Hematopoietic multipotent progenitor cell treated with erythropoietin and hydrocortisone succinate and interleukin-3 and kit ligand, for 8 days (in vitro differentiated cells): ENCODE results near the gene TMEM11.
A peak's percentile ranks its signal among the peaks of the same experiment; 100 is the strongest.

Experiments
- DNase-seq: peaks from one replicate; pipeline ENCODE4 v3.0.0-alpha.2; 2015

Gene TMEM11, protein sequence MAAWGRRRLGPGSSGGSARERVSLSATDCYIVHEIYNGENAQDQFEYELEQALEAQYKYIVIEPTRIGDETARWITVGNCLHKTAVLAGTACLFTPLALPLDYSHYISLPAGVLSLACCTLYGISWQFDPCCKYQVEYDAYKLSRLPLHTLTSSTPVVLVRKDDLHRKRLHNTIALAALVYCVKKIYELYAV

DNA sequence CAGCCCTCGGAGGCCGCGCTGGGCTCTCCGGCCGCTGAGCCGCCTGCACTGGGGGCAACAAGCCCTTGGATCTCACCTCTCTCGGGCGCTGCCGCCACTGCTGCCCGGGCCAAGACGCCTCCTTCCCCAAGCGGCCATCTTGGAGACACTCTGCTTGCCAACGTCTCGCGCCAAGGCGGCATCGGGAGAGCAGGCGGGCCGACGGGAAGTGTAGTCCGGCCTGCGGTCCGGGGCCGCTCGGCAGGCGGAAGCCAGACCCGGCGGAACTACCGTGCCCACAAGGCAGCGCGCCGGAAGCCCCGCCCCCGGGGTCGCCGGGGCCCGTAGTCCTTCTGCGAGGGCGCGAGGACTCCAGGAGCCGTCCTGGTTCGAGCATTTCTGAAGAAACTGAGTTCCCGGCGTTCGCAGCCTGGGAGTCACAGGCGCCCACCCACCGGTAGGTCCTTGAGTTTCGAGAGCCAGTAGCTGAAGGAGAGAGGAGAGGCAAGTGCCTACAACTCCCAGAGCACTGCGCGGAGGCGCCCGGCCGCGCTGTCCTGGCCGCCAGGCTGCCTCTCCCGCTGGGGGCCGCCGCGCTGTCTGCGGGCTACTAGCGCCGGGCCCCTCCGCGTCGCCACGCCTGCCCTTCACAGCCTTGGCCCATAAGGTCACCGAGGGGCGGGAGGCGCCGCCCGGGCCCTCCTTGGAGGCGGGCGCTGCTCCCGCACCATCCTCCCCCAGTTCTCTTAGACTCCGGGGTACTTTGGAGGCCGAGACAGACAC is at the start of gene TMEM11:
TSS of gene TMEM11 (minus strand) at position 147 of the 762 bp plus-strand sequence. CDS start at position 138, 9 bp downstream.
- peak; percentile 94 for DNase-seq

DNA sequence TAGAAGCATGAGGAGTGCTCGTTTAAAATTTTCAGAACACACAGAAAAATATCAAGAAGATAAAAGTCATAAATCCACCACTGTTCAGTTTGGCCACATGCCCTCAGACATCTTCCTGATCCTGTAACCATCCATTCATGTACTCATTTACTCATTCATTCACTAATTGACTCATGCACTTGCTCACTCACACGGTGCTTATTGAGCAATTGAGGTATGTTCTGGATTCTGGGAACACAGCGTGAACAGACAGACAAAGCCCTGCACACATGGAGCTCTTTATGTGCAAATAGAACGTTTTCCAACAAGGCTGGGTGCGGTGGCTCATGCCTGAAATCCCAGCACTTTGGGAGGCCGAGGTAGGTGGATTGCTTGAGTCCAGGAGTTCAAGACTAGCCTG is 49.4 kb upstream of the TMEM11 start:
- DNase-seq, result no peak

DNA sequence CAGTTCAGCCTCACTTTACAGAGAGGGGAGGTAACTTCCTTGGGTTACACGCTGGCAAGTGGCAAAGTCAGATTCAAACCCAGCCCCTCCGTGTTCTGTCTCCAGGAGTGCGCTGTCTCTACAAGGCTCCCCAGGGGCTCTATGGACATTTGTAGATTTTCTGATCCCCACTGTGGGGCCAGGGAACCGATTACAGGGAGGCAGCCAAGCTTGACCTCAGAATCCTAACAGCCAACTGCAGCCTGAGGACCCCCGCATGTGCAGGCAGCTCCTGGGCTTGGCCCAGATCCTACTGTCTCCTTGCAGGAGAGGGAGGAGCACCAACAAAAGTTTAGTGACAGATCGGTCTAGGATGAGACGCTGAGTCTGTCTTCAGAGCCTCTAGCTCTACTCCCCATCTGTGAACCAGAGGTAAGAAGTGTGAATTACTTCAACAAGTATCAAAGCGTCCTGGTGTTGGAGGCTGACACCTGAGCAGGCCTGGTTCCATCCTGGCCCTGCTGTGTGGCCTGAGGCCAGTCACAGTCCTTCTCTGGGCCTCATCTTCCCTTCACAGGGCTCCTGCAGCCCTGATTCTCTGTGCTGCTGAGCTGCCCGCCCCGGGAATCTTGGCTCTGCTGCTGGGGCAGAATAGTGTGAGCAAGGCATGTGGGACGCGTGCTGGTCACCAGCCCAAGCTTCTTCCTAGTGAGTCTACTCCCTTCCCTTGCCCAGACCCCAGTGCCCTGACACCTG is 48.5 kb upstream of the TMEM11 start:
- no peak for DNase-seq

GRCh38 chr17:21258593-21258992 is 44.6 kb upstream of the TMEM11 start:
- DNase-seq, result no peak

GRCh38 chr17:21253646-21254441 is 39.9 kb upstream of the TMEM11 start:
- no peak for DNase-seq

DNA sequence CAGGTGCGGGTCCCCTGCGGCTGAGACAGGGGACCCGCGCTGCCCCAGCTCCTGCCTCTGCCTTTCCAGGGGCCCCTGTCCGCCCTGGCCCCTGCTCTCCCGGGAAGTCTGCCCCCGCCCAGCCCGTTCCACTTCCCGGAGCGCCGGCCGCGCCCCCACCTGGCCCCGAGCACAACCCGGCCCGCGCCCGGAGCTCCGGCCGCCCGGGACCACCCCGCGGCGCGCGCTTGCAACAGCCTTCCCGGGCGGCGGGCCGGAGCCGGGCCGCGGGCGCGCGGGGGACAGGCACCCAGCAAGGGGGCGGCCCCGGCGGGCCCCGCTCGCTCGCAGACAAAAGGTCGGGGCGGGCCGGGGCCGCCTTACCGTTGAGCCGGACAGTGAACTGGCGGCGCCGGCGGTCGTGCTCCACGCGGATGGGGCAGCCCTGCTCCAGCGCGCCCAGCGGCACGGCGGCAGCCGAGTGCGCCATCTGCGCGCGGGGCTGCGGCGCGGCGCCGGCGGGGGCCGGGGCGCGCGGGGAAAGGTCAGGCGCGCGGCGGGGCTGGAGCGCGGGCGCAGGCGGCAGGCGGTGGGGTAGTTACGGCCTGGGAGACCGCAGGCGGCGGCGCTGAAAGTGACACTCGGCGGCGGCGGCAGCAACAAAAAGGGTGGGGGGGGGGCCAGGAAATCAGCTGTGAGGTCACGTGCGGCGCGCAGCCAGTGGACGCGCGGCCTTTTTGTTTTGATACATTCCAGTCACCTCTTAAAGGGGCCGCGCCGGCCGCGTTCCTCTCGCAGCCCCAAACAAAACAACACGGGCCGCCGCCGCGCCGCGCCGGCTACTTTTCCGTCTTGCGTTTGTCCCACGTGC is 39.1 kb upstream of the TMEM11 start, which contains the start of gene NATD1:
TSS of gene NATD1 (minus strand) at position 615 of the 850 bp plus-strand sequence. CDS start at position 469, 146 bp downstream.
- DNase-seq, result peak; percentile 86

DNA sequence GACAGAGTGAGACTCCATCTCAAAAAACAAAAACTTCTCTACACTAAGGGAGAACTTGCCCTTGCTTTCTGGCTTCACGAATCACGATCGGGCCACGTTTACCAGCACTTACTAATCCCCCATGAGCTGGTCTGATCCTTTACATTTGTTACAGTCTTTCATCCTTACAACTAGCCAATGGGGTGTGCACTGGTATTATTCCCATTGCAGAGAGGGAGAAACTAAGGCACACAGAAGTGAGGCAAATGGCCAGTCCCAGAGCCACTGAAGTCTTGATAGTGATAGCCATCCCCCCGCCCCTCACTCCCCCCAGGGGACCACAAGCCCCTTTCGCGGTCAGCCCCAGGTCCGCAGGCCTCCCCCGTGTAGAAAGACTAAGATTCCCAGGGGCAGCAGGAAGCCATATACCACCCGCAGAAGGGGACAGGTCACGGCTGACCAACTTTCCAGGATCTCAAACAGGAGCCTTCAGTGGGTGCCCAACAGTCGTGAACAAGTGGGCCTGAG is 38.4 kb upstream of the TMEM11 start:
- no peak for DNase-seq

DNA sequence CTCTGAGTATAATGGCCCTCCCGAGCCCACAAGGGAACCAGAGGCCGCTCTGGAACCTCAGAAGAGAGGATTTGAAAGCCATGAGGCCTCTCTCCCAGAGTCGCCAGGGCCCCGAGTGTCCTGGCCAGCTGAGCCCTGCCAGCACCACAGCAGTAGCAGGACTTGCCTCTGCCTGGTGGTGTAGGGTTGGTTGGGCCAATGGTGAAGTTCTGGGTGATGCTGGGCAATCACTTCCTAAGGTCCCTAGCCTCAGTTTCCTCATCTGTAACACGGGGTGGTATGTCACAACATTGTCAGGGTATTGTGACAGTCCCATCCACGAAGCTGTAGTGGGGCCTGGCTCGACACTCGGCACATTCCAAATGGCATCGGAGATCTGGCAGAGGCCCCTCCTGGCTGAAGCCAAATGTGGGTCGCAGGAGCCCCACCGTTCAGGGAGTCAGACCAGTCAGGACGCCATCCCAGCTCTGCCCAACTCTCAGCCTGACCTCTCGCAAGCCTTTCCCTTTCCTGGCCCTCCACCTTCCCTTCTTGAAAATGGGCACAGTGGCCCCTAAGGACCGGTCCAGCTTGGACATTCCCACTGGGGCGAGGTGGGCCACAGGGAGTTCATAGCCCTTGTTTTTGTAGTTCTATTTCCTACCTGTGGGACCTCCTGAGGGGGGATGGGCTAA is 37.5 kb upstream of the TMEM11 start:
- DNase-seq, result no peak

DNA sequence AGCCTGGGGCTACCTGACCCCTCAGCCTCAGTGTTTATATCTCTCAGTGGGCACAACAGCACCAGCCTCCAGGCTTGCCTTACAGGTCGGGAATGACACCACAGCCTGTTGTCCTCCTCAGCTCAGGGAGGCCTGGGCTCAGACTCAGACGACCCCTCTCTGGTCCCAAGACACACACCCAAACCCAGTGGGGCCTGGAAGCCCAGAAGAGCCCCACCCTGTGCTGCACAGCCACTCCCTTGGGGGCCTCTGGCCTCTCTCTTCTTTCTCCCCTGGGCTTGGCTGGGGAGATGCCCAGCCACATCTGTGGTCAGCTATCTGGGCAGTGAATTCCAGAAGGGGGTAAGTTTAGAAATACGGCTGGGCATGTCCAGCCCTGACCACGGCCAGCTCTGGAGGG is 36.9 kb upstream of the TMEM11 start:
- DNase-seq, result no peak

- no peak for DNase-seq
Measured at GRCh38 chr17:21249920-21250703, 36.2 kb upstream of the TMEM11 start.

DNA sequence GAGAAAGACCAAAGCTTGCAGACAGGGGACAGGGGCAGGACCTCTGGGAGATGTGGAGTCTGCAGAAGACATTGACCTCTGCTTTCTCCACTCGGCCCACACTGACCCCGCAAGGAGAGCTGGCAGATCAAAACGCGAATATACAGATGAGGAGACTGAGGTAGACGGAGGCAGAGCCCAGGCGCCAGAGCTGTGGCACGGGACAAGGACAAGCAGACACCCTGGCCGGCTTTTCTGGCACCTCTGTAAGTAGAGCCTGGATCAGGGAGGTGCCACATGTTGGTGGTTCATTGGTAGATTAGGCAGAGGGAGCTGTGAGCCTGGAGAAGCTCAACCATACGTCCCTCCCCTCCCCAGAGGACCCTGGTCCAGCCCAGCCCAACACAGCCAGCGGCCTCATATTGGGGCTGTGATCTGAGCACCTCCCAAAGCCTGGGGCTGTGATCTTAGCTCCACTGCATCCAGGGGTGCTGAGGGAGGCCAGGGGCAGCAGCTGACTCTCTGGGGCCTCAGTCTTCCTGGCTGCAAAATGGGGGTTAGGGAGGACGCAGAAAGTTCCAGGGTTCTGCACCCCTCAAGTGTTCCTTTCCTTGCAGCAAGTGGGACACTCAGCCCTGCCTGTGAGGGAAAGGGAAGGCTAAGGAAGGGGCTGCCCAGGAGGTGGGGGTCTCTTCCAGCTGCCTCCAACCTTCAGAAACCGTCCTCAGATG is 35.3 kb upstream of the TMEM11 start:
- DNase-seq, result no peak

- peak; percentile 22 for DNase-seq
Measured at GRCh38 chr17:21248500-21248899, 34.5 kb upstream of the TMEM11 start.

GRCh38 chr17:21247552-21248258 is 33.7 kb upstream of the TMEM11 start:
- no peak for DNase-seq

DNA sequence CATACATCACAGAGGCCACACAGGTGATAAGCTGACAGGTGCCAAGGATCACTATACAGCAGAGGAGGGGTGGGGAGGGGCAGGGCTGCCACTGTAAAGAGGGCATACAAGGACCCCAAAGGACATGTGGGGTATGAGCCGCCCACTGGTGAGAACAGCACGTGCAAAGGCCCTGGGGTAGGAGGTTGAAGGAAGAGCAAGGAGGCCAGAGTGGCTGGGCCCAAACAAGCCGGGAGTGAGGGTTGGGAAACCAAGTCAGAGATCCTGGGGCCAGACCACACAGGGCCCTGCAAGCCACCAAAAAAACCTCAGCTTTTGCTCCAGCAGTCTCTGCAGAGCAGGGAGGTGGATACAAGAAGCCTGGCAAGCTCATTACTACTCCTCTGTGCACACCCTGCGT is 32.7 kb upstream of the TMEM11 start:
- DNase-seq, result no peak

DNA sequence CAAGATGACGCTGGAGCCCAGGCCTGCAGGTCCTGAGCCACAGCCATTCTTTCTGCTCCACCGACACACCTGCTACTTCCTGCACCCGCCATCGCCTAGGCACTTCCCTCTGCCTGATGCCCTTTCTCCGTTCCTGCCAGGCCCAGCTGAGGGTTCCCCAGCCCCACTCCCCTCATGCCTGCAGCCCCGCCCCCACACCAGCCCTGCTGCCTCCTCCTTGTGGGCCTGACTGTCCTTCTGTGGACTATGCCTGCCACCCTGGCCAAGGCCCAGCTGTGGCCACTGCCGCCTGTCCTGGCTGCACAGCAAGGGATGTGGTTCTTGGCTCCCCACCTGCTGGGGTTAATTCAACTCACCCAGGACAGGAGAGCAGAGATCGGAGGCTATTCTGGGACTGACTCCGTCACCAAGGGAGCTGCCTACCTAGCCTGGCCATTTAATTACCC is 31.7 kb upstream of the TMEM11 start:
- no peak for DNase-seq

DNA sequence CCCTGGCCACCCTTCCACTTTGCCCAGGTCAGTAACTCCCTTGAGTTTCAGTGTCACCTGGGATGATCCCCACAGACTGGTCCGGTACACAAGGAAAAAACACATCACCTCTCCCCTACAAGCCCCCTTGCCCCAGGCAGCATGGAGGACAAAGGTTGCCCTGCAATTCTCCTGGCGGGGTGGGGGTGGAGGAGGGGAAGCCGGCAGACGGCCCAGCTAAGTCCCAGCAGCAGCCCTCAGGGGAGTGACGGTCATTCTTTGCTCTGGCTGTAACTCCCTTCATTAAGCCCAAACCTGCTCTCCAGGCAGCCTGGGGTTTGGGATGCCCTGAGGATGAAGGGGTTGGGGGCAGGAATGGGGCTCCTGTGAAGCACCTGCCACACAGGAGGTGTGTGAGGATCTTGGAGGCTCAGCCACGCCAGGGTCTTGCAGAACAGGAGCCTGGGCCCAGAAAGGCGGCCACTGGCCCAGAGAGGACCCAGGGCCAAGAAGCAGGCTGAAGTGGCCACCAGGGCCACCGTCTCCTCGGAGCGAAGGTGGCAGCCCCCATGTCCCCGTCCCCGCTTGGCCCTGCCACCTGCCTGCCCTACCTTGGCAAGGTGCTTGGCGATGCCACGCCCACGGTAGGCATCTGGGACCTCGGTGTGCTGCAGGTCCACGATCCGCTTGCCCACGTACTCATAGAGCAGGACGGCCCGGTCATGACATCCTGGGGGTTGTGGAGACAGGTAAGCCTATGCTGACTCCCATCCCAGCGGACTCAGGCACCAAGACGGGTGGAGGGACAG is 29.7 kb upstream of the TMEM11 start:
- no peak for DNase-seq

DNA sequence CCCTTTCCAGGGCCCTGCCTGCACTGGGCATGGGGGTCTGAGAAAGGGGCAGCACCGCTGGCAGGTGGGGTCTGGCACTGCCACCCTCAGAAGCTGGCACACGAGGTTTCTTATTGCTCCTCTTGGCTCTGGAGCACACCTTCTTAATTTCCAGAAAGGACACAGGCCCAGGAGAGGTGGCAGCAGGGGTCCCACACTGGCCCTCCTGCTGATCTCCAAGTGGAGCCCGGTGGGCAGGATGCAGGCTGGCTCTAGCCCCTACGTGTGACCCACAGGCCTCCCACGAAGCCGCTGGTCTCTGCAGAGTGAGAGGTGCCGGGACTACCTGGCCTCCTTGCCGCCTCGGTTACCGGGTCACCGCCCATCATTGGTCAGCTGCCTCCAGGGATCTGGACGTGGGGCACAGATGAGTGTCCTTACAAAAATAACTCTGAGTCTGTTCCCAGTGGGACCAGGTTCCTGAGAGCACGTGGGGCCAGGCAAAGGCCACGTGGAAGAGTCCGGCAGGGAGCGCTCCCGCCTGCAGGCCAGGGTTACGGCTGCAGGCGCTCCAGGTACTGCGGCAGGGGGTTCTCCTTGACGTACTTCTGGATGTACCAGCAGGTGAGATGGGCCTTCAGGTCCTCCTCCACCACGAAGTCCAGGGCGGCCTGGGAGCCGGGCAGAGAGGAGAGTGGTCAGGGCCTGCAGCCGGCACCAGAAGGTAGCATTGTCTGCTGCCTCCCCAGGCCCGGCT is 29.0 kb upstream of the TMEM11 start:
- DNase-seq, result no peak
